ENCODE data around the gene ARF1. TPM values are rescaled to one million over a fixed set of nuclear protein-coding genes. Genes with fewer than 3 reads are reported as not detected.

Gene ARF1
- total and polyA plus RNA-seq, 2 of the 13 experiments (the other 11 are each of a cell fraction or from before 2014, with no cell fraction given): 186 to 327 TPM

DNA sequence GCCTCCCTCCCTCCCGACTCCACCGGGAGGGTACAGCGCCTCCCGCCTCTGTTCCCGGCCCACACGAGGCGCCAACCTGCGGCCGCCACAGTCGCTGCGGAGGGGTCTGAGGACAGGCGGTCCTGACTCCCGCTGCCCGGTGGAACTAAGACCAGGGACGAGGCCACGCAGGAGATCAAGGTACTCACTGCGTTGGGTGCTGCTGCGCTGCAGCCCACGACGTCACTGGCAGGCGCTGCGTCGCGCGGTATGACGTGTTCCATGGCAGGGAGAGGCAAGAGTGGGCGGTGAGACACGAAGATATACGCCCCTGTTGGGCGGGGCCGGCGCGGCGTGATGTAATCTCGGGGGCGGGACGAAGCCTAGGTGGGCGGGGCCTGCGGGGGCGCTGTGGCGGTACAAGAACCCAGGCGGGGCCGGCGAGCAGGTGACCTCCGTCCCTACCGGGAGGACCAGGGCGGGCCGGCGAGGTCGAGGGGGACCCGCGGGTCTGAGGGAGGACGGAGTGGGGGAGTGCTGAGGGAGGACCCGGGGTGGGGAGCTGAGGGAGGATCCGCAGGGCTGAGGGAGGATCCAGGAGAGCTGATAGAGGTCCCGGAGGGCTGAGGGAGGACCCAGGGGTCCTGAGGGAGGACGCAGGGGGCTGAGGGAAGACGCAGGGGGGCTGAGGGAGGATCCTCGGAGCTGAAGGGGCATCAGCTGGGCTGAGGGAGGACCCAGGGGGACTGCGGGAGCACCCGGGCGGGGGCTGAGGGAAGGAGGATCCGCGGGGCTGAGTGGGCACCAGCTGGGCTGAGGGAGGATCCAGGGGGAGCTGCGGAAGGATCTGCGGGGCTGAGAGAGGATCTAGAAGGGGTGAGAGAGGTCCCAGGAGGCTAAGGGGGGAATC lies 26.8 kb downstream of the ARF1 start, which contains the start of gene MRPL55 (continued):
- TF ChIP-seq PAX8 (CRISPR knock-in tag; IDR thresholded peaks at IDR 0.05; ENCODE audit: borderline replicate concordance) (0 out of 2 replicates have a peak, but pooled peaks have one; percentile 53), MEIS1 (CRISPR knock-in tag; IDR thresholded peaks at IDR 0.05; ENCODE audit: borderline replicate concordance) (peak; percentile 88), ZKSCAN8 (CRISPR knock-in tag; IDR thresholded peaks at IDR 0.05; ENCODE audit: borderline replicate concordance) (0 out of 2 replicates have a peak, but pooled peaks have one; percentile 11), SRY (CRISPR knock-in tag; IDR thresholded peaks at IDR 0.05) (peak; percentile 86), ZNF761 (CRISPR knock-in tag; conservative IDR thresholded peaks at IDR 0.05) (0 out of 2 replicates have a peak, but pooled peaks have one; percentile 66), EZH2 (conservative IDR thresholded peaks at IDR 0.05; ENCODE audit: low read depth, low read length) (no peak), SIX4 (CRISPR knock-in tag; IDR thresholded peaks at IDR 0.05) (peak; percentile 11; the same call in 1 of the 2 replicates), ZNF589 (CRISPR knock-in tag; conservative IDR thresholded peaks at IDR 0.05) (peak; percentile 85; the same call in 1 of the 2 replicates), HOXA3 (CRISPR knock-in tag; IDR thresholded peaks at IDR 0.05) (peak; percentile 100)
- TF ChIP-seq, protein P1, sequence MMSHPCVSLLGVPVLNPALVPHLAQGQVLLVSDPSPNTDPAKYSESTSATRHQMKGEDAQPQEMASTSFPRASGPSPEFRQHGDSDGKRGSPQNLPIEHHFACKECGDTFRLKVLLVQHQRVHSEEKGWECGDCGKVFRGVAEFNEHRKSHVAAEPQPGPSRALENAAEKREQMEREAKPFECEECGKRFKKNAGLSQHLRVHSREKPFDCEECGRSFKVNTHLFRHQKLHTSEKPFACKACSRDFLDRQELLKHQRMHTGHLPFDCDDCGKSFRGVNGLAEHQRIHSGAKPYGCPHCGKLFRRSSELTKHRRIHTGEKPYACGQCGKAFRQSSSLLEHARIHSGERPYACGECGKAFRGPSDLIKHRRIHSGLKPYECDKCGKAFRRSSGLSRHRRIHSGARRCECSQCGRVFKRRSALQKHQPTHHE (CRISPR knock-in tag; IDR thresholded peaks at IDR 0.05; ENCODE audit: borderline replicate concordance): no peak; the same call in 1 of the 2 replicates
- TF ChIP-seq, protein P2, sequence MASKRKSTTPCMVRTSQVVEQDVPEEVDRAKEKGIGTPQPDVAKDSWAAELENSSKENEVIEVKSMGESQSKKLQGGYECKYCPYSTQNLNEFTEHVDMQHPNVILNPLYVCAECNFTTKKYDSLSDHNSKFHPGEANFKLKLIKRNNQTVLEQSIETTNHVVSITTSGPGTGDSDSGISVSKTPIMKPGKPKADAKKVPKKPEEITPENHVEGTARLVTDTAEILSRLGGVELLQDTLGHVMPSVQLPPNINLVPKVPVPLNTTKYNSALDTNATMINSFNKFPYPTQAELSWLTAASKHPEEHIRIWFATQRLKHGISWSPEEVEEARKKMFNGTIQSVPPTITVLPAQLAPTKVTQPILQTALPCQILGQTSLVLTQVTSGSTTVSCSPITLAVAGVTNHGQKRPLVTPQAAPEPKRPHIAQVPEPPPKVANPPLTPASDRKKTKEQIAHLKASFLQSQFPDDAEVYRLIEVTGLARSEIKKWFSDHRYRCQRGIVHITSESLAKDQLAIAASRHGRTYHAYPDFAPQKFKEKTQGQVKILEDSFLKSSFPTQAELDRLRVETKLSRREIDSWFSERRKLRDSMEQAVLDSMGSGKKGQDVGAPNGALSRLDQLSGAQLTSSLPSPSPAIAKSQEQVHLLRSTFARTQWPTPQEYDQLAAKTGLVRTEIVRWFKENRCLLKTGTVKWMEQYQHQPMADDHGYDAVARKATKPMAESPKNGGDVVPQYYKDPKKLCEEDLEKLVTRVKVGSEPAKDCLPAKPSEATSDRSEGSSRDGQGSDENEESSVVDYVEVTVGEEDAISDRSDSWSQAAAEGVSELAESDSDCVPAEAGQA (IDR thresholded peaks at IDR 0.05; ENCODE audit: low read depth): peak; percentile 99
- TF ChIP-seq, protein P2 (CRISPR knock-in tag; IDR thresholded peaks at IDR 0.05; ENCODE audit: borderline replicate concordance): no peak
- TF ChIP-seq, protein P3, sequence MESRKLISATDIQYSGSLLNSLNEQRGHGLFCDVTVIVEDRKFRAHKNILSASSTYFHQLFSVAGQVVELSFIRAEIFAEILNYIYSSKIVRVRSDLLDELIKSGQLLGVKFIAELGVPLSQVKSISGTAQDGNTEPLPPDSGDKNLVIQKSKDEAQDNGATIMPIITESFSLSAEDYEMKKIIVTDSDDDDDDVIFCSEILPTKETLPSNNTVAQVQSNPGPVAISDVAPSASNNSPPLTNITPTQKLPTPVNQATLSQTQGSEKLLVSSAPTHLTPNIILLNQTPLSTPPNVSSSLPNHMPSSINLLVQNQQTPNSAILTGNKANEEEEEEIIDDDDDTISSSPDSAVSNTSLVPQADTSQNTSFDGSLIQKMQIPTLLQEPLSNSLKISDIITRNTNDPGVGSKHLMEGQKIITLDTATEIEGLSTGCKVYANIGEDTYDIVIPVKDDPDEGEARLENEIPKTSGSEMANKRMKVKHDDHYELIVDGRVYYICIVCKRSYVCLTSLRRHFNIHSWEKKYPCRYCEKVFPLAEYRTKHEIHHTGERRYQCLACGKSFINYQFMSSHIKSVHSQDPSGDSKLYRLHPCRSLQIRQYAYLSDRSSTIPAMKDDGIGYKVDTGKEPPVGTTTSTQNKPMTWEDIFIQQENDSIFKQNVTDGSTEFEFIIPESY (CRISPR knock-in tag; IDR thresholded peaks at IDR 0.05): peak; percentile 46; the same call in 1 of the 2 replicates
- TF ChIP-seq, protein P4, sequence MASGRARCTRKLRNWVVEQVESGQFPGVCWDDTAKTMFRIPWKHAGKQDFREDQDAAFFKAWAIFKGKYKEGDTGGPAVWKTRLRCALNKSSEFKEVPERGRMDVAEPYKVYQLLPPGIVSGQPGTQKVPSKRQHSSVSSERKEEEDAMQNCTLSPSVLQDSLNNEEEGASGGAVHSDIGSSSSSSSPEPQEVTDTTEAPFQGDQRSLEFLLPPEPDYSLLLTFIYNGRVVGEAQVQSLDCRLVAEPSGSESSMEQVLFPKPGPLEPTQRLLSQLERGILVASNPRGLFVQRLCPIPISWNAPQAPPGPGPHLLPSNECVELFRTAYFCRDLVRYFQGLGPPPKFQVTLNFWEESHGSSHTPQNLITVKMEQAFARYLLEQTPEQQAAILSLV (CRISPR knock-in tag; IDR thresholded peaks at IDR 0.05; ENCODE audit: borderline replicate concordance): peak; percentile 74; the same call in 1 of the 2 replicates
- TF ChIP-seq, protein P5, sequence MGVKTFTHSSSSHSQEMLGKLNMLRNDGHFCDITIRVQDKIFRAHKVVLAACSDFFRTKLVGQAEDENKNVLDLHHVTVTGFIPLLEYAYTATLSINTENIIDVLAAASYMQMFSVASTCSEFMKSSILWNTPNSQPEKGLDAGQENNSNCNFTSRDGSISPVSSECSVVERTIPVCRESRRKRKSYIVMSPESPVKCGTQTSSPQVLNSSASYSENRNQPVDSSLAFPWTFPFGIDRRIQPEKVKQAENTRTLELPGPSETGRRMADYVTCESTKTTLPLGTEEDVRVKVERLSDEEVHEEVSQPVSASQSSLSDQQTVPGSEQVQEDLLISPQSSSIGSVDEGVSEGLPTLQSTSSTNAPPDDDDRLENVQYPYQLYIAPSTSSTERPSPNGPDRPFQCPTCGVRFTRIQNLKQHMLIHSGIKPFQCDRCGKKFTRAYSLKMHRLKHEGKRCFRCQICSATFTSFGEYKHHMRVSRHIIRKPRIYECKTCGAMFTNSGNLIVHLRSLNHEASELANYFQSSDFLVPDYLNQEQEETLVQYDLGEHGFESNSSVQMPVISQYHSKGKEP (CRISPR knock-in tag; IDR thresholded peaks at IDR 0.05): no peak
